Stimulated activated CD4-positive, alpha-beta T cell treated with anti-CD3 and anti-CD28 coated beads, Interleukin-4, amount 100 ng/mL, for 4 hours (primary cell): ENCODE results near the gene LRRC41.
"Not testable (repeated sequence)": the region's sequence is repeated elsewhere in the genome, so short reads cannot be mapped to it uniquely, and the experiment has no call there.

Experiments
- DNase-seq, 2 experiments: peaks; one replicate each; pipeline ENCODE4 v3.0.0-alpha.2; 2020

Gene LRRC41

GRCh38 chr1:46303038-46303871 is at the start of gene LRRC41, which contains the start of gene UQCRH:
Gene LRRC41, minus strand, starts transcription at chr1:46303616. Its CDS starts 294 bp downstream, at chr1:46303322.
Gene UQCRH, plus strand, starts transcription at chr1:46303698. Its CDS starts 69 bp downstream, at chr1:46303767.
- DNase-seq = peak; percentile 88 to 91

DNA sequence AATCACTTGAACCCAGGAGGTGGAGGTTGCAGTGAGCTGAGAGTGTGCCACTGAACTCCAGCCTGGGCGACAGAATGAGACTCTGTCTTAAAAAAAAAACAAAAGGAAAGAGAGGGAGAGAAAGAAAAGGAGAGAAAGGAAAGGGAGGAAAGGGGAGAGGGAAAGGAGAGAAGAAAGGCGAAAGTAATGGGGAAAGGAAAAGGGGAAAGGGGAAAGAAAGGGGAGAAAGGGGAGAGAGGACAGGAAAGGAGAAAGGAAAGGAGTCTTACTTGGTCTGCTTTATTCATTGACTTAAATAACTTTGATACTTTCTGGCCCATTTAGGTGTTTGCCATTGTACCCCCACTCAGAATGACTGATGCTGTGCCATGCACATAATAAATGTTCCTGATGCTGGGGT is 48.9 kb upstream of the LRRC41 start:
- DNase-seq = no peak

DNA sequence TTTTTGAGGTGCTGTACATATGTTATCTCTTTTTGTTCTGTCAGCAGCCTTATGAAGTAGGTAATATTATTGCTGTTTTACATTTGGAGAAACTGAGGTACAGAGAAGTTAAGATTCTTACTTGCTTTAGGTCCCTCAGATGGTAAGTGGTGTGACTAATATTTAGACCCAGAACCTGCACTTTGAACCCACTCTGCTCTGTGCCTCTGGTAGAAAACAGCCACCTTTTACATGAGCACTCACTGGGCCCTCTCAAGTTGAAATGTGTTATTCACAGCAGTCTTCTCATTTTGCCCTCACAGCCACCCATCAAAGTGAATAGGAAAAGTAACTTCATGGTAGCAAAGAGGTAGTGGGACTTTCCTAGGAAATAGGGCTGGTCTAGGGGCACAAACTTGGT is 41.9 kb upstream of the LRRC41 start:
- DNase-seq = no peak

DNA sequence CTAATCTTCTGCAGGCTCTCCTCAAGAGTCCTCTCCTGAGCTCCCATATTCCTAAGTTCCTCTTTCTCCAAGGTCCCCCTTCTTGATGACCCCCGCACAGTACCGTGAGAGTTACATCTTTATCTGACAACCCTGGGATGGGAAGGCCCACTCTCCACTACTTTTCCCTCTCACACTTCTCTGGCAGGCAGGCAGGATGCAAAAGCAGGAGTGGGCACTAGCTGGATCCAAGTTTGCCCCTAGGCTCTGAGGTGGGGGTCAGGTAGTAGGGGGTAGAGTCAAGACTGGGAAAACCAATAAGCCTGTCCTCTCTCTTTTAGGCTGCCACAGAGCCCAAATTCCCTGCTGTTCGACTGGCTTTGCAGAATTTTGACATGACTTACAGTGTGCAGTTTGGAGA is 41.1 kb upstream of the LRRC41 start:
- DNase-seq = no peak

- DNase-seq = no peak
Measured at GRCh38 chr1:46343705-46344104, 40.3 kb upstream of the LRRC41 start.

DNA sequence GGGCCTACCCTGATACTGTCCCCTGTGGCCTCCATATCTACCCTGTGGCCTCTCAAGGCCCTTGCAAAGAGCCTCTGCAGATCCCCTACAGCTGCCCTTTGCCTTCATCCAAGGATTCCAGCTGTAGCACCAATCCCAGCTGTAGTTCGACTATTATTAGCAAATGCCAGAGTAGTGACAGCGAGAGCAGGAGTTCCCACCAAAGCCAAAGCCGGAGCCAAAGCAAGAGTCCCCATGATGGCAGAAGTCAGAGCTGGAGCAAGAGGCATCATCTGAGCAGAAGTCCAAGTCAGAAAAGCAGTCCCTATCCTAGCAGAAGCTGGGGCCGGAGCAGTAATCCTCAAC is 39.9 kb upstream of the LRRC41 start:
- DNase-seq = no peak

DNA sequence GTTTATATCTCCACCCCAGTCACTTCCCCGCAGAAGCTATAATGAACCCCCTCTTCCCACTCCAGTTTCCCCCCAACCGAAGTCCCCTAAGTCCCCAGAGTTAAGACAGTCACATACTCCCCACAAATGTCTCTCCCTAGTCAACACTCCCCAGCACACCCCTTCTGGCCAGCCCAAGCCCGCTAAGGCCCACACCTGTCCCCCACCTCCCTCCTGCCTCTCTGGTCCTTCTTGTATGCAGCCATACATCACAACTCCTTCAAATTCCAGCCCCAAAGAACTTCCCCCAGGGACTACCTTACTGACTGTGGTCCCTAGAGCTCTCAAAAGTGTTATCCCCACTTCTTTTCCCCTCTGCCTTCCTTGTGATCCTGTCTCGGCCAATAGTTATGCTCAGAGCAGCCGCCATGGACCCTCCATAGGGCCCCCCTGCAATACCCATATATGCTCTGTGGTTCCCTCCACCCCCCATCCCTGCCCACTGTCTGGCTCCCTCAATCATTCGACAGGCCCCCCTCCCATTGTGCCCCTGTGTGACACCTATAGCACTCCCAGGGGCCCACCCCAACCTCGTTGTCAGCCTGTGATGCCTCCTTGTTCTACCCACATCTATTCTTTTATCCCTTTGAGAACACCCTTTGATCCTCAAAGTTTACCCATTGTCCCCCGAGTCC is 39.4 kb upstream of the LRRC41 start:
- DNase-seq = no peak

- no peak for DNase-seq
Measured at GRCh38 chr1:46342084-46342656, 38.8 kb upstream of the LRRC41 start.

DNA sequence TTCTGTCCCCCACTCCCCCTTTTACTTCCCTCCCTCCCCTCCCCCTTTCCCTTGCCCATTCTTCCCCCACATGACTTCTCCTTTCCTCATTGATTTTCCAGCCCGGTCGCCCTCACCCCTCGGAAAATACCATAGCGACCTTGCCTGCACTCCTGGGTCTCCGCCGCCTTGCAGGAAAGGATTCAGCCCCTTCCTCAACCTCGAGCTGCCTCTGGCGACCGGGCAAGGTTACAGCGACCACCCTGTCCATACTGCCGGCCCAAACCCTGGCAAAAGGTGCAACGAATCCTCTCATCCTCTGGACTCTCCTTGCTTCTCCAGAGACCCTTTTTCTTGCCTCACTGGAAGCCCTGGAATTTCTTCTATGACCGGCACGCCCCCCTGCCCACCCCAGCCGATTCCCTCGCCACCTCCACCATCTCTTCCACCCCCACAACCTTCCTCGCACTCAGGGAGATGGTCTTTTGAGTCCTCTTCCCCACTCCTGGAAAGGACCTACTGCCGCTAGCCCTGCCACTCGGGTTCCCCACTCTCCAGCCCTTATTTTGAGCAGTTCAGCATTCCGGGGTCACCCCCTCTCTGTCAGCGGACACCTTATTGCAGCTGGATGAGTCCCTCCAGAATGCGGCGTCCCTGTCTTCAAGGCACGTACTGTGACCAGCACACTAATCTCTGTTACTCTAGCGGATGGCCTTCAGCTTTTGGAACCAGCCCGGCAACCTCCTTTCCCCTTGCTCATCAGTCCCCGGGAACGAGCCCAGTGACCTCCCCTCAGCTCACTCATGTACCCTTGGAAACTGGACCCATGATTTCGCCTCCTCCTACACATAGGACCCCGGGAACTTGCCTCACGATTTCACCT is 38.0 kb upstream of the LRRC41 start:
- DNase-seq = no peak

DNA sequence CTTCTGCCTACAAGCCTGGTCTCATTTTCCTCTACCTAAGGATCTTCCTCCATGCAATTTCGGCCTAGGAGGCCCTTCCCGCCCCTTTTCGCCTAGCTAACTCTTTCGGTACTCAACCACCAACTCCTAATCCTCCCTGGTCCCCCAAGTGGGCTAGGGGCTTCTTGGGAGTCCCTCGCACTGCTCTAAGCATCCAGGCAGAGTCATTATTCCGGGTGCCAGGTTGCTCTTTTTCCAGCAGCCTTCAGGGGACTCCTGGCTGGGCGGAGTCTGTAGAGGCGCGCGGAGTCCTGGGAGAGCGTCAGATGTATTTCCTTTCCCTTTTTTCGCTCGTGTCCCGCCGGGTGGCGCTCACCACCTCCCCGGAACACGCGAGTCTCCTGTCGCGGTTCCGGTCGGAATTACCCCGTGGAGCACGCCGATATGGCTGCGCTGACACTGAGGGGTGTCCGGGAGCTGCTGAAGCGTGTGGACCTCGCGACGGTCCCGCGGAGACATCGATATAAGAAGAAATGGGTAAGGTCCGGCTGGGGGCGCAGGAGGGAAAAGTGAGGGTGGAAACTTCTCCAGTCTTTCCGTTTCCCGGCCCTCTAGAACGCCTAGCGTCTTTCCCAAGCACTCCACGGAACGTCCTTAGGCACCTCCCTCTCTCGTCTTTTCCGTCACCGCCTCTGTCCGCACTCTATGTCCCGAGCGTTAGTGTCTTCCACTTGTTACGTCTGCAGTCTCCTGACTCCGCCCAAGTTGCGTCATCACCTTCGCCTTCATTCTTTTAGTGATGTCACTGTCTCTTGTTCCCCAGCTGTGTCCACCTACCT is 37.2 kb upstream of the LRRC41 start, which contains the start of gene NSUN4:
Gene NSUN4 (plus strand): TSS at position 404 of the 818 bp plus-strand sequence. CDS start 20 bp downstream, at position 424.
- DNase-seq = peak; percentile 81 to 84

DNA sequence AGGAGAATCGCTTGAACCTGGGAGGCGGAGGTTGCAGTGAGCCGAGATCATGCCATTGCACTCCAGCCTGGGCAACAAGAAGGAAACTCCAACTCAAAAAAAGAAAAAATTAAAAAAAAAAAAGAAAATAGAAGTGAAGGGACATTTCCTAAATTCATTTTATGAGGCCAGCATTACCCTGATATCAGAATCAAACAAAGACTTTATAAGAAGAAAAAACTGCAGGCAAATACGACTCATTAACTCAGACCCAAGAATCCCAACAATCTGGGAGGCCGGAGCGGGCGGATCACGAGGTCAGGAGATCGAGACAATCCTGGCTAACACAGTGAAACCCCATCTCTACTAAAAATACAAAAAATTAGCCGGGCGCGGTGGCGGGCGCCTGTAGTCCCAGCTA is 34.0 kb upstream of the LRRC41 start:
- not testable (repeated sequence) for DNase-seq

DNA sequence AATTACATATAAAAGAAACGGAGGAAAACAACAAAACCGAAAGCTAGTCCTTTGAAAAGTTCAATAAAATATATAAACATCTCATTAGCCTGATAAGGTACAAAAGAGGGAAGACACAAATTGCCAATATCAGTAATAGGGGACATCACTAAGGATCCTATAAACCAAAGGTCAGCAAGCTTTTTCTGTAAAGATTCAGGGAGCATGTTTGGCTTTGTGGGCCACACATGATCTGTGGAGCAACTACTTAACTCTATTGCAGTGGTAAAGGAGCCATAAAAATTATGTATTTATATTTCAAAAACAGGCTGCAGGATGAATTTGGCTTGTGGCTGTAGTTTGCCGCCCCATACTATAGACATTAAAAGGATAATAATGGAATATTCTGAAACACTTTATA is 31.7 kb upstream of the LRRC41 start:
- no peak for DNase-seq

DNA sequence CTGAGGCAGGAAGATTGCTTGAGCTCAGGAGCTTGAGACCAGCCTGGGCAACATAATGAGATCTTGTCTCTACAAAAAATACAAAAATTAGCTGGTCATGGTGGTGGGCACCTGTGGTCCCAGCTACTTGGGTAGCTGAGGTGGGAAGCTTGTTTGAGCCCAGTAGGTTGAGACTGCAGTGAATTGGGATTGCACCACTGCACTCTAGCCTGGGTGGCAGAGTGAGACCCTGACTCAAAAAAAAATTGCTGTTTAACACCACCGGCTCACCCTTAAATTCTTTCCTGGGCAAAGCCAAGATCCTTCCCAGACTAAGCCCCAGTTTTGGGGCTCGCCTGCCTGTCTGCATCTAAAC is 30.6 kb upstream of the LRRC41 start:
- no peak for DNase-seq

GRCh38 chr1:46333300-46334029 is 30.0 kb upstream of the LRRC41 start:
- DNase-seq = no peak

DNA sequence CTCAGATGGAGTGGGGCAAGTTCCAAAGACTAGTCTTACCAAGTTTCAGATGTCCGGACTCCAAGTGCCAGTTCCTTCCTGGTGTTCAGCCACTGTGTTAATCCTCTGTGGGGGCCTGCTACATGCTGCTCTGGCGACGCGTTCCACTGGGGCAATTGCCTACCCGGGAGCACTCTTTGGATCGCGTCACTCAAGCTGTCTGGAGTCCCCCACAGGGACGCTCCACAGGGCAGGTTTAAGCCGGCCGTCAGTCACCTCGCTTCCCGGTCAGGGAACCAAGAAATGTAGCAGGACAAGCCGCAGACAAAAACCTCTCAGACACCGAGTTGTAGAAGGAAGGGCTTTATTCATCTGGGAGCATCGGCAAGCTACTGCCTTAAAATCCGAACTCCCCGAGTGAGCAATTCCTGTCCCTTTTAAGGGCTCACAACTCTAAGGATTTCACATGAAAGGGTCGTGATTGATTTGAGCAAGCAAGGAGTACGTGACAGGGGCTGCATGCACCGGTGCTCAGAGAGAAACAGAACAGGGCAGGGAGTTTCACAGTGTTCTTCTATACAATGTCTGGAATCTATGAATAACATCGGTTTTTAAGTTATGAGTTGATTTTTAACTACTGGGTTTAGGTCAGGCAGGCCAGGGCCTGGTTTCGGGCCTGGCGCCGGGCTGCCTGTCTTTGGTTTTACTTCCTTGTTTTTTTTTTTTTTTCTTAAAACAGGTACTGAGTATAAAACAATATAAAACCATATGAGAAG is 28.5 kb upstream of the LRRC41 start:
- not testable (repeated sequence) for DNase-seq

GRCh38 chr1:46330381-46330780 is 27.0 kb upstream of the LRRC41 start:
- not testable (repeated sequence) for DNase-seq

DNA sequence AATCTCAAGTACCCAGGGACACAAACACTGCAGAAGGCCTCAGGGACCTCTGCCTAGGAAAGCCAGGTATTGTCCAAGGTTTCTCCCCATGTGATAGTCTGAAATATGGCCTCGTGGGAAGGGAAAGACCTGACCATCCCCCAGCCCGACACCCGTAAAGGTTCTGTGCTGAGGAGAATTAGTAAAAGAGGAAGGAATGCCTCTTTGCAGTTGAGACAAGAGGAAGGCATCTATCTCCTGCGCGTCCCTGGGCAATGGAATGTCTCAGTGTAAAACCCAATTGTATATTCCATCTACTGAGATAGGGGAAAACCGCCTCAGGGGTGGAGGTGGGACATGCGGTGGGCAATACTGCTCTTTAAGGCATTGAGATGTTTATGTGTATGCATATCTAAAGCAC is 26.4 kb upstream of the LRRC41 start:
- not testable (repeated sequence) for DNase-seq

DNA sequence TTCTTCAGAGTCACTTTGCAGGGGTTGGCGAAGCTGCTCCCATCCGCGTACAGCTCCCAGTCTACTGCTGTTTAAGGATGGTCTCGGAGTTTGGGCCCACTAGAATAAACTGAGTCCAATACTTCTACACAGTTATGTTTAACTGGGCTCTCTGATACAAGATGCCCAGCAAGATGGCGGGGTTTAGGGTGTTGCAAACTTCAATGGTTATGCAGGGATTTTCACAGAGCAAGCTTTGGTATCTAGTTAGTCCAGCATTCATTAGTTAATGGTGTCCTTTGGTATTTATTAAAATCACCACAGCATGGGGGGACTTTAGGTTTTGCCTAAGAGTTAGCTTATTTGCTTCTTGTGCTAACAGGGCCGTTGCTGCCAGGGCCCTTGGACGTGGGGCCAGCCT is 24.8 kb upstream of the LRRC41 start:
- DNase-seq = not testable (repeated sequence)

DNA sequence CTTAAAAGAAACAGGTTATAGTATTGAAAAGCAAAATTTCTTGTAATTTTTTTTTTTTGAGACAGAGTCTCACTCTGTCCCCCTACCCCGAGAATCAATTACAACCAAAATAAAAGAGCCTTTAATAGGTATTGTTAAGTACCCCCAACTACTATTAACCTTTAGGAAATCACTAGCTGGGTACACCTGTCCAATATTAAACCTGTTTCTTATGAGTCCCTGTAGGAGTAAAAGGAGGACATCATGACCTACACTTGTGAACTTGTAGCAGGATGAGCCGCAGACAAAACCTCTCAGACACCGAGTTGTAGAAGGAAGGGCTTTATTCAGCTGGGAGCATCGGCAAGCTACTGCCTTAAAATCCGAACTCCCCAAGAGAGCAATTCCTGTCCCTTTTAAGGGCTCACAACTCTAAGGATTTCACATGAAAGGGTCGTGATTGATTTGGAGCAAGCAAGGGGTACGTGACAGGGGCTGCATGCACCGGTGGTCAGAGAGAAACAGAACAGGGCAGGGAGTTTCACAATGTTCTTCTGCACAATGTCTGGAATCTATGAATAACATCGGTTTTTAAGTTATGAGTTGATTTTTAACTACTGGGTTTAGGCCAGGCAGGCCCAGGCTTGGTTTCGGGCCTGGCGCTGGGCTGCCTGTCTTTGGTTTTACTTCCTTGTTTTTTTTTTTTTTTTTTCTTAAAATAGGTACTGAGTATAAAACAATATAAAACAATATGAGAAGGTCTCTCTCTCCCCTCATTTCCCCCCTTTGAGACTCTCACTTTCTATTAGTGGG is 22.1 kb upstream of the LRRC41 start:
- DNase-seq = not testable (repeated sequence)

DNA sequence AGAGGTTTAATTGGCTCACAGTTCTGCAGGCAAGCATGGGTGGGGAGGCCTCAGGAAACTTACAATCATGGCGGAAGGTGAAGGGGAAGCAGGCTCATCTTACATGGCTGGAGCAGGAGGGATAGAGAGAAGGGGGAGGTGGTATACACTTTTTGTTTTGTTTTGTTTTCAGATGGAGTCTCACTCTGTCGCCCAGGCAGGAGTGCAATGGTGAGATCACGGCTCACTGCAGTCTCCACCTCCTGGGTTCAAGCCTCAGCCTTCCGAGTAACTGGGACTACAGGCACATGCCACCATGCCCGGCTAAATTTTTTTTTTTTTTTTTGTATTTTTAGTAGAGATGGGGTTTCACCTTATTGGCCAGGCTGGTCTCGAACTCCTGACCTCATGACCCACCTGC is 18.8 kb upstream of the LRRC41 start:
- DNase-seq = not testable (repeated sequence)
